GDM1 (cell line): ENCODE results near the gene XK.
"Not testable (repeated sequence)": the region's sequence is repeated elsewhere in the genome, so short reads cannot be mapped to it uniquely, and the experiment has no call there.

Experiments used
- DNase-seq: peaks from one replicate; lab custom pipeline; 2025; lab: John Stamatoyannopoulos, UW

Gene XK

DNA sequence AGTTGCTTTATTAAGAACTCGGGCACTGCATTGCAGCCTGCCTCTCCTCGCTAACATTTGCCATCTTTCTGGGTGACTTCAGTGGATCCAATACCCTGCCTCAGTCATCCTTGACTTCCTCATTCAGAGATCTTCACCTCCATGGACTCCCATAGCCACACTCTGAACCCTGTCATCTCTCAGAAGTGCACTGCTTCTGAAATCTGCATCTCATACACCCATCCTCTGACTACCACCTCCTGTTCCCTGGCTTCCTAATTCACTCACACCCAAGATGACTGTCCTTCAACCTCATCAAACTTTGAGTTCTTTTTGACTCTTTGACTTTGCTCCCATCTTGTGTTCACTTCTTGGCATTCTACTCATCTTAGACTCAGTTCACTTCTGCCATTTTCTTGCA is 68.9 kb downstream of the XK start:
- DNase-seq = no peak

DNA sequence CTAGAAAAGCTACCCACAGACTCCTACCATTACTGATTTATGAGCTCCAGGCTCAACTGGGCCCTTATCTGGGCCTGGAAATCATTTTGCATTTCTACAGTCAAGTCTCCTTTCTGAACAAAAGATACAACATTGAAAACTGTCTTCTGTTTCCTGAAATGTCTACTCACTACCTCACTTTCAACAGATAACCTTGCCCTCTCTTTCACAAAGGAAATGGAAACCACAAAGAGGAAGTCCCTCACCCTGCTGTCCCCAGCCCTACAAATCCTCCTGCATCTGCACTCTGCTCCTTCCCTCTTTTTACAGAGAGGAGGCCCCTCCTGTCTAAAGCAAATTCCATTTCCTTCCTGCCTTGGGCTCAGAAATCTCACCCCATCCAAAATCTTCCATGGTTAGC is 69.4 kb downstream of the XK start:
- peak; percentile 86 for DNase-seq

DNA sequence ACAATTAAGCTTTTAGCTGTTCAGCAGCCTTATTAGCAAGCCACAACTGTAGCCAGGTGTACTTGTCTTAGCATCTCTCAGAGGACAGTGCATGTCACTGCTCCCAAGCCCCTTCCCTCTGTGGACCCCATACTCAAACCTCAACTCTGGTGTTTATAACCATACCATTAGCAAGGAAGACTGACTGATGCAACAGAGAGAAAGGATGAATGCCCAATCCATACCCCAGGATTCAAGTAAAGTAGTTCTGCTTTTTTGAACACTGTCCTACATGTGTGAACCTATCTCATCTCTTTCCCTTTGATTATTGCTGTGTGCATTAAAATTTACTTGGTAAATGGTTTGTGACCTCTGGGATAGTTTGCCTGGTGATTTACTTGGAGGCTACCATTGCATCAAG is 71.5 kb downstream of the XK start:
- DNase-seq = no peak

DNA sequence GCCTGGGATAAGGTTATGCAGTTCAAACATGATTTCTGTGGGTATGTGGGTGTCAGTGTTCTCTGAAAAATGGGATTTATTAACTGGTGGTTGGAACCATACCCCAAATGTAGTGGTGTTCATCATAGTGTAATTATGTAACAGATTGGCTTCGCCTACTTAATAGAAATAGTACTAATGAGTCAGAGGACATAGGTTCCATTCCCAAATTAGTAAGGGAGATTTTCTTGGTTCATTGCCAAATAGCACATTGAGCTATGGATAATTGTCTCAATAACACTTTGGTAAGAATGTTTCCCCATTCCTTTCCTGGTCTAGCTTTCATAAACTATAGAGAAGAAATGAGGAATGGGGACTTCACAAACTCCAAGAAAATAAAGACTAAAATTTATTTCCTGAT is 73.8 kb downstream of the XK start:
- DNase-seq = no peak

DNA sequence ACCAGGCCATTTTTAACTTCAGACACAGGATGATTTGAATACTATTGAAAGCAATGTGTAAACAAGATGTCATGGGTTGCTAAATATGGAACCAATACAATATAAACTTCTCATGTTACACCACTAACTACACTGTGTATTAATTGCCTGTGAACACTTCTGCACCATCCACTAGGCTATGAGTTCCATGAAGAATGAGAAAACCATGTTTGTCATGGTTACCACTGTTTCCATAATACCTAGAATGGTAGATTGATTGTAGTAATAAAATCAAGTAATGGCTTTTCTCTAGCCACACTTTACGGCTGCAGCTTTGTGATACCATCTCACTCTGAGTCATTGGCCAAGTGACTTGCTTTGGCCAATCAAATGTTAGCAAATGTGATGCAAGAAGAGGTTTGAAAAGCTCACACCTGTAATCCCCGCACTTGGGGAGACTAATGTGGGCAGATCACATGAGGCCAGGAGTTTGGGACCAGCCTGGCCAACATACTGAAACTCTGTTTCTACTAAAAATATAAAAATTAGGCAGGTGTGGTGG is 74.4 kb downstream of the XK start:
- DNase-seq = no peak

DNA sequence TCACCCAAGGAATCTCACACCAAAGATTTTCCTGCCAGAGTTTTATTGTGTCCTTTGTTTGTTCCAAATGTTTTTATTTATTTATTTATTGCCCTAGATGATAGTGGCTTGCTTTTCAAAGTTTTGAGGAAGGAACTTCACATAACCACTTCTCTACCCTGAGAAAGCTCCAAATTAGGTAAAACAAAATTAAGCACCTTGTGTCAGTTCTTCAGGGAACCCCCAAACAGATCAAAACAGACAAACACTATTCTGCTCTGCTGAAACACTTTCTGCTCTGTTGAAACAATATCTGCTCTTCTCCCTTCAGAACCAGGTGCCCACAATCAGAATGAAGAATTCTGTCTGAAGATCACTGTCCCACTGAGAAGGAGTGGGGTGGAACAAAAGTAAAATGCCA is 77.8 kb downstream of the XK start:
- DNase-seq = no peak

DNA sequence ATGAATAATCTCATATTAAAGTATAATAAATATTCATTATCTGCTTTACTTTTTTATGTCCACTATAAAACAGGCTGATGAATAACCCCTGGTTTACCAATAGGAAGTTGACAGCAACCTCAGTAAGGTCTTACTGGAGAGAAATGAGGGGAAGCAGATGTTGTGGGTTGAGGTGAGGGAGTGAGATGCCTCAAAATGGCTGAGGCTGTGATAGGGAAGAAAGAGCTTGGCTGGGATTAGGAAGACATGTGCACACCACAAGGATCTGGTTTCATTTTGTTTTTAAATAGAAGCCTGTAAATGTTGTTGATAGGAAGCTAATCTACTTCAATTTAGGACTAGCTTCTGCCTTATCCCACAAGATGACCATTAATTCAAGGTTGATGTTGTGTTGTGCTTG is 79.9 kb downstream of the XK start:
- peak; percentile 79 for DNase-seq

DNA sequence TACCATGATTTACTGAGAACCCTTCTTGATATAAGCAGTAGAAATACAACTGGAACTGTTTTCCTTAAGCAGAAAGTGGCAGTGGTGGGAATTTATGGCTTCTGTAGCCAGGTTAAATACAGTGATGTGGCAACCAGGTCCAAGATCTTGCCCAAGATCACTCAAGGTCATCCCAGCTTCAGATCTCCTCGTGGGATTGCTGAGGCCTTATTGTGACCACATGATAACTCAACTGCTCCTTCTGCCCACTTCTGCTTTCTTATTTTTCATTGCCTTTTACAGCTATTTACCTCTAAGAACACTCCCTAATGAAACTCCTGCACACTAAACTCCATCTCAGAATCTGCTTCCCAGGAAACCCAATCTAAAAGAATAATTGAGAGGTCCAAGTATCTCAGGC is 81.8 kb downstream of the XK start:
- DNase-seq = no peak

DNA sequence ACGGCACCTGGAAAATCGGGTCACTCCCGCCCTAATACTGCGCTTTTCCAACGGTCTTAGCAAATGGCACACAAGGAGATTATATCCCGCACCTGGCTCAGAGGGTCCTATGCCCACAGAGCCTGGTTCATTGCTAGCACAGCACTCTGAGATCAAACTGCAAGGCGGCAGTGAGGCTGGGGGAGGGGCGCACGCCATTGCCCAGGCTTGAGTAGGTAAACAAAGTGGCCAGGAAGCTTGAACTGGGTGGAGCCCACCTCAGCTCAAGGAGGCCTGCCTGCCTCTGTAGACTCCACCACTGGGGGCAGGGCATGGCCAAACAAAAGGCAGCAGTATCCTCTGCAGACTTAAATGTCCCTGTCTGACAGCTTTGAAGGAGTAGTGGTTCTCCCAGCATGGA is 83.3 kb downstream of the XK start:
- DNase-seq = not testable (repeated sequence)

DNA sequence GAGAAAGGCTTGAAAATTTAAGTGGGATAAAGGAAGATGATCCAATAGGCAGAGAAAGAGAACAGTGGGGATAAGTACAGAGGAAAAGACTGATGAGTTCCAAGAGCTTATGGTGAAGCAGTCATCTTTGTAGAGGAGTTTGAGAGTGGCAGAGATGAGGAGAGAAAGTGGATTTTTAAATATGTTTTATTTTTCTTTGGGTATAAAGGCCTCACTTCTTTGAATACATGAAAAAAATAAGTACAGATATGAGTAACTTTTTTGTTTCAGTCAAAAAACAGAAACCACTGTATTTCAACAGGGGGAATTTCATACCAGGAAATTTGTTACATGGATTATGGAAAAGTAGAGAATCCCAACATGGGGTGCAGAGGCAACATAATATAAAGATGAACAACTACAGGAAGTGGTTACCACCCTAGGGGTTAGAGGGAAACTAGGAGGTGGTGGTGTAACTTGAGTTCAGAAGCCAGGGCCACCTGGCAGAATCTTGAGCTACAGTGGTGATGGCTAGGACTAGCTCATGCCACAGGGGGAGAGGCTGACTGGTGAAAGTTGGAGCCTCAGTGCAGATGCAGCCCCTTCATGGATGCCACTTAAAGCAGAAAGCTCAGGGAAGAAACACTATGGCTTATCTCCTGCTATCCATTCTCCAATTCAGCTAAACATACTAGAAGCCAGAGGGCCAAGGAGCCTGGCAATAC is 90.8 kb downstream of the XK start:
- DNase-seq = no peak

DNA sequence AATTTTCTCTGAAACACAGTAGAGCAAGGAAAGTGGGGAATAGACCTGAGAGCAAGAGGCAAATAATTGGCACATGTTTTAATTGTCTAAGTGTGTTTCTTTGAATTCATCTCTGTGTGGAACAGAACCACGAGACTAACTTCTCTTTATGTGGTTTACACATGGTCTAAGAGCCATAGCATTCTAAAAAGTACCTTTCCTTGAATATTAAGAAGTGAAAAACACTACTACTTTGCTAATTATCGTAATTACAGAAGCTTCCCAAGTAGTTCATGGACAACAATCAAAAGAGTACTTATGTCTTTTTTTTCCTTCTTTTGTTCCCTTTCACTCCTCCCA is 91.4 kb downstream of the XK start:
- no peak for DNase-seq

DNA sequence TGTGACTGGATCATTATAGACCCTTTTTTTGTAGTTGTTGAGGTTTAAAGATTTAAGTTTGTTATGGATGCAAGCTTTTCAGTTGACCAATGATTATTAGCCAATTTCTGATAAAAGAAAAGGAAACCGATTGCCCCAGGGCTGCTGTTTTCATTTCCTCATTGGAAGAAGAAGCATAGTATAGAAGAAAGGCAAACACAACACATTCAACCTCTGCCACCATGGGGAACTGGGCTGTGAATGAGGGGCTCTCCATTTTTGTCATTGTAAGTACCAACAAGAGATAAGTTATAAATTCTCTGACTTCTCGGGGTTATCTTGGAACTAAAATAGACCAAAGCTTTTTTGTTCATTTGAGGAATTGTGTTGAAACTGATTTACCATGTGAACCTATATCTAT is 94.3 kb downstream of the XK start, which contains the start of gene CYBB:
CYBB (plus strand) TSS at position 203 of the 400 bp plus-strand sequence; CDS start at position 222, 19 bp downstream.
- DNase-seq = no peak

DNA sequence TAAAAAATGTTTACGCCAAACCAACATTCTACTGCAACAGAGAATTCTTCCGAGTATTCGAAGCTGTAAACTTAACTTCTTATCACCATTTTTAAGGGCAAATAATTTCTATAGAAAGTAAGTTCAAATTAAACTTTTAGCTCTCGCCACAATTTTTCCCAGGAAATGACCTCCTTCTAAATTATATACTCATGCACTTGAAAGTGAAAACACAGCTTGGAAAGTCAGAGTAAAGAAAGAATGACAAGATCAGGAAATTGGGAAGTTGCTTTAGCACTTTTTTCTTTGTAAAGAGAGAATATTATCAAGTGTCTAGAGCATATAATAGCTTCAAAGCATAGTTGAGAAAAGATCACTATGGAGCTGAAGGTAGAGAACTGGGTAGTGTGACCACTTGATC is 95.5 kb downstream of the XK start:
- DNase-seq = no peak
